Measurements from ENCODE around the gene NFIC.
"Not testable (repeated sequence)": the region's sequence is repeated elsewhere in the genome, so short reads cannot be mapped to it uniquely, and the experiment has no call there.

Gene NFIC

DNA sequence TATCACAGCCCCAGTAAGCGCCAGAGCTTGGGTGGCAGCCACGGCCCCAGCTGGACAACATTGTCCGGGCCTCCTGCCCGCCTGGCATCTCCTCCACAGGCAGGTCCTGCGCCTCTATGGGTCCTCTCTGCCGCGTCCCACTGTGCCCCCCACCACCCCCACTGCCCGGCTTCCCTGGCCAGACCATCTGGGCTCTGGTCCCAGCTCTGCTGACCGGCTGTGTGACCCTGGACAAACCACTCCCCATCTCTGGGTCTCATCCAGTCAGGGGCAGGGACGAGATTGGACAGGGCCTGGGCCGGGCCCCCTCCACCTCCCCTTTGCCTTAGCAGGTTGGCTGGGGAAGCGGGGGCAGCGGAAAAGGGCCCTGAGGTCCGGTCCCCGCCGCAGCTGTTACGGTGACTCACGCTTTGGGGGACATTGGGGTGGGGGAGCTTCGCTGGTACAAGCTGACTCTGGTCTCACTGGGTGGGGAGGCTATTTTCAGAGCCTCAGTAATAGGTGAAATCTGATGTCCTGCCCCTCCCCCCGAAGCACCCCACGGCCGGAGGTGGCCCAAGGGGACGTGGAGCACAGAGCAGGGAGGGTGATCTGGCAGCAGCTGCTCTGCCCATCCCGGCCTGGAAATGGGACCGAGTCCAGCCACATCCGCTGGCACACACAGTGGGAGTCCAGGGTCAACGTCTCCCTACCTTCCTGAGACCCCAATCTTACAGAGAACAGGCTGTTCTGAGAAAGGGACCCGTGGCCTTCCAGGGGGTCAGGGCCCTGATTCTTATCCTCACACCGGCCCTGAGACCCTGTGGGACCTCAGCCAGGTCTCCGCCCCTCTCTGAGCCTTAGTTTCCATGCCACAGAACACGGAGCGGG is 9.1 kb downstream of the NFIC start:
- no peak for DNase-seq

DNA sequence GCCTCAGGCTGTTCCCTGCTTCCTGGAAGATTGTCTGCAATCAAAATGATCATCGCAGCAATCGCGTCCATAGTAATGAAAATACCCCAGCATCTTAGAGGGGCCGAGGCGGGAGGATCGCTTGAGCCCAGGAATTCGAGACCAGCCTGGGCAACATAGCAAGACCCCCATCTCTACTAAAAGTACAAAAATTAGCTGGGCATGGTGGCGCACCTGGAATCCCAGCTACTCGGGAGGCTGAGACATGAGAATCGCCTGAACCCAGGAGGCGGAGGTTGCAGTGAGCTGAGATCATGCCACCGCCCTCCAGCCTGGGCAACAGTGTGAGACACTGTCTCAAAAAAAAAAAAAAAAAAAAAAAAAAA is 9.7 kb downstream of the NFIC start:
- not testable (repeated sequence) for DNase-seq

DNA sequence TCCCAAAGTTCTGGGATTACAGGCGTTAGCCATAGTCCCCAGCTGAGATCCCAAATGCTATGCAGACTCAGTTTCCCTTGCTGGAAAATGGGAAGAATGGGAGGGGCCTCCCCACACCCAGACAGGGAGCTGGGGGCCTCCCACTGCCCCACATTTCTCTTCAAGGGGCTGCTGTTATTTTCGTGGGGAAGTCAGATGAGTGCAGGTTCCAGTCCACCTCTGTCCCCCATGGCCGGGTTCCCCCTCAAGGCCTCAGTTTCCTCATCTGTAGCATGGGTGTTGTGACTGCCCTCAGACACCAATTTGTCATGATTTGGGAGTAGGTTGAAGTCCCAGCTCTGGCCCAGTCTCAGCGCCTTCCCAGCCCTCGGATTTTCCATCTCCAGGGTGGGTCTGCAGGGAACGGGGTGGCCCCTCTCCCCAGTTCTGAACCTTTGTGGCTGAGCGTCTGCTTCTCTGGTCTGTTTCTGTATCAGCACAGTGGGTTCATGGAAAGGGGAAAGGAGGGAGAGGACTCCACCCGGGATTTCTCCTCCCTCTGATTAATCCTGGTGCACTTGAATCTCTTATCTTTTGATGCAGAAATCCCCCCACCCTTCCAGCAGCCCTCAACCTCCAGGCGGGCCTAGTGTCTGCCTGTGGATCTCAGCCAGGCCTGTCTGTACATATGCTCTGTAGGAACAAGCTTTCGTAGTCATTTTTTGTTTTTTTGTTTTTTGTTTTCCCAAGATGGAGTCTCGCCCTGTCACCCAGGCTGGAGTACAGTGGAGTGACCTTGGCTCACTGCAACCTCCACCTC is 12.2 kb downstream of the NFIC start:
- no peak for DNase-seq

GRCh38 chr19:3380829-3381228 is 14.4 kb downstream of the NFIC start:
- DNase-seq, result no peak

GRCh38 chr19:3381701-3382372 is 15.5 kb downstream of the NFIC start:
- no peak for DNase-seq

DNA sequence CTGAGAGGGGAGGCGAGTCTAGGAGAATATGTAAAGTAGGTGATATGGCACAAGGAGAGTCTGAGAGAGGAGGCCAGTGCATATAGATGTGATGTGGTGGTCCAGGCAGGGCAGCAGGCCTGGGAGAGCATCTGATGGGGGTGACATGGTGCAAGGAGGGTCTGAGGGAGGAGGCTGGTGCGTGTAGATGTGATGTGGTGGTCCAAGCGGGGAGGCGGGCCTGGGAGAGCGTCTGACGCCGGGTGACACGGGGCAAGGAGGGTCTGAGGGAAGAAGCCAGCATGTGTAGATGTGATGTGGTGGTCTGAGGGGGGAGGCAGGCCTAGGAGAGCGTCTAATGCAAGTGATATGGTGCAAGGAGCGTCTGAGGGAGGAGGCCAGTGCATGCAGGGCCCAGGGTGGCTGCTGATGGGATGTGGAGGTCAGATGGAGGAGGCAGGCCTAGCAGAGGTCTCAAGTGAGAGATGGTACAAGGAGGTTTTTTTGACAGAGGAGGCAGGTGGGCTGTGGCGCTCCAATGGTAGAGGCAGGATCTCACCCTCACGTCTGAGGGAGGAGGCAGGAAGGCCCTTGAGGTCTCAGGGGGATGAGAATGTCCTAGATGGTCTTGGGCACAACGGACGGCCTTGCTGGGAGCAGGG is 16.2 kb downstream of the NFIC start:
- DNase-seq, result no peak

- DNase-seq, result no peak
Observed at GRCh38 chr19:3383121-3383722, 16.8 kb downstream of the NFIC start.

DNA sequence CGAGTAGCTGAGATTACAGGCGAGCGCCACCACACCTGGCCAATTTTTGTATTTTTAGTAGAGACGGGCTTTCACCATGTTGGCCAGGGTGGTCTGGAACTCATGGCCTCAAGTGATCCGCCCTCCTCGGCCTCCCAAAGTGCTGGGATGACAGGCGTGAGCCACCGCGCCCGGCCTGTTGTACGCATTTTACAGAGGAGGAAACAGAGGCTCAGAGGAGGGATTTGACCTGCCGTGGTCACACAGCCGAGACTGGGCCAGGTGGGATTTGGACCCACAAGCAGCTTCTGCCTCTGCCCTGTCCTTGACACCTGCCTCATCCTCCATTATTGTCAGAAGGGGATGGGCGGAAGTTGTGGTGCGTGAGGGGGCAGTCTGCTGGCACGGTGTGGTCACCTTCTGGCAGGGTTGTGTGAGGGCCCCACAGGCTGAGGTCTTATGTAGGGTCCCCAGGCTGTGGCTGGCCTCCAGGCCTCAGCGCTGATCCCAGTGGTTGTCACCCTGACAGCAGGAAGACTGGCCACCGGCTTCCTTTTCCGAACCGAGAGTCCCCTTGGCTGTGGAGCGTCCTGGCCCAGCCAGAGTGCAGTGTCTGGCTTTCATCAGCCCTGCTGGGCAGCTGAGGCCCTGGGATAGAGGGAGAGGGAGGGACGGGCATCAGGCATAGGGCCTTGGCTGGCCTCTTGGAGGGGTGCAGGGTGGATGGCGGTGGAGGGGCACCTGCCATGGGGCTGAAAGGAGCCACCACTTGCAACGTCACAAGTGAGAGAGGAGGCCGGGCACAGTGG is 20.3 kb downstream of the NFIC start:
- DNase-seq, result no peak

DNA sequence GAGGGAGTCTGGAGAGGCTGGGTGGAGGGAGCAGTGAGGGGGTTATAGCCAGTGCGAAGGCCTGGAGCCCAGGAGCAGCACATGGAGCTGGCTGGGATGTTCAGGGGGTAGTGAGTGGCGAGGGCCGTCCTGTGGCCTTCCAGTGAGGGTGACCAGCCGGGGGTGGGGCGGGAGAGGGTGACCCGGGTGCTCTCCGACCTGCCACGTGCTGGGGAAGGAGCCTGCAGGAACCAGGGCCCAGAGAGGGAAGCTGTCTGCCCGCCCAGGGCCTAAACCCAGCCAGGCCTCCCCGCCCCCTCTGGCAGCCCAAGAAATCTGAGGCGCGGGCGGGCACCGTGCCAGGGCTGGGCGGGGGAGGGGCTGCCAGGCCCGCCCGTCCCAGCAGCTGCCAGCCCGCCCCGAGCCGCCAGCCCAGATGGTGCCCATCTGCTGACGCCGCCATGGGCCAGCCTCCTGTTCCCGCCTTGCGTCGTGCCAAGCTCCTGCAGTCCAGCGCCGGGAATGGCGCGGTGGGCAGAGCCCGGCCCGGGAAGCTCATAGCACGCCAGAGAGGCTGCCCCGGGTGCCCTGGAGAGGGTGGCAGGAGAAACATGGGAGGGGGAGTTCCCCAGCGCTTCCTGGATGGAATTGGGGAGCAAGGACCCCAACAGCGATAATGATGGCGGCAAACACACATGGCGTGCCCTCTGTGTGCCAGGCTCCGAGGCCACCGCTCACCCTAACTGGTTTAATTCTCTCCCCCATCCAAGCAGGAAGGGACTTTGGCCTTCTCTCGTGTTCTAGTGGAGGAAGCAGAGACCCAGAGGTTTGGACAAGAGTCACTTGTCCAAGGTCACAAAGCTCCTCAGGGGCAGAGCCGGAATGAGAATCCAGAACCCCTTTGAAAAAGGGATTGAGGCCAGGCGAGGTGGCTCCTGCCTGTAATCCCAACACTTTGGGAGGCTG is 21.5 kb downstream of the NFIC start:
- no peak for DNase-seq

GRCh38 chr19:3389446-3389778 is 23.0 kb downstream of the NFIC start:
- no peak for DNase-seq

DNA sequence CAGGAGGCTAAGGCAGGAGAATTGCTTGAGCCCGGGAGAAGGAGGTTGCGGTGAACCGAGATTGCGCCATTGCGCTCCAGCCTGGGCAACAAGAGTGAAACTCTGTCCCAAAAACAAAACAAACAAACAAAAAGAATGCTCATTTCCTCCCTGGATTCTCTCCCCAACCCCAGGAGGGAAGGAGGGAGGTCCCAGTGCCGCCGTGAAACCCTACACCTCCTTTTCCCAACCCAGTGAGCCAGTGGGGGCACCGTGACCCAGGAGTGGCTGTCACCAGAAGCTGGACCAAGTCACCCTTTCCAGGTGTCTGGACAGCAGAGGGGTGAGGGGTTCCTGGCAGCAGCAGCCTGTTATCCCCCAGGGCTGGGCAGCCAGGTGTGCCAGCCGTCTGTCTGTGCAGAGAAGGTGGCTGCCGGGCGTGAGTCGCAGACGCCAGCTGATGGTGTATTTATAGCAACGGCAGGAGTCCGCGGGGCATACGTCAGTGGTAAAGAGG is 23.5 kb downstream of the NFIC start:
- DNase-seq, result no peak

DNA sequence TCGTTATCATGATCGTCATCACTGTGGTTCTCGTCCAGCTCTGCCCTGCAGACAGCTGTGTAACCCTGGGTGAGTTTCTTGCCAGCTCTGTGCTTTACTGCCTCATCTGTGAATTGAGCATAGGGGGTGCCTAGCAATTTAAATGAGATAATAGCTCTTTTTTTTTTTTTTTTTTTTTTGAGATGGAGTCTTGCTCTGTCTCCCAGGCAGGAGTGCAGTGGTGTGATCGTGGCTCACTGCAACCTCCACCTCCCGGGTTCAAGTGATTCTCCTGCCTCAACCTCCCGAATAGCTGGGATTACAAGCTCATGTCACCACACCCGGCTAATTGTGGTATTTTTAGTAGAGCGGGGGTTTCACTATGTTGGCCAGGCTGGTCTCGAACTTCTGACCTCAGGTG is 25.5 kb downstream of the NFIC start:
- DNase-seq, result not testable (repeated sequence)

GRCh38 chr19:3392480-3392879 is 26.1 kb downstream of the NFIC start:
- no peak for DNase-seq

- DNase-seq, result no peak
Observed at GRCh38 chr19:3396881-3397265, 30.5 kb downstream of the NFIC start.

DNA sequence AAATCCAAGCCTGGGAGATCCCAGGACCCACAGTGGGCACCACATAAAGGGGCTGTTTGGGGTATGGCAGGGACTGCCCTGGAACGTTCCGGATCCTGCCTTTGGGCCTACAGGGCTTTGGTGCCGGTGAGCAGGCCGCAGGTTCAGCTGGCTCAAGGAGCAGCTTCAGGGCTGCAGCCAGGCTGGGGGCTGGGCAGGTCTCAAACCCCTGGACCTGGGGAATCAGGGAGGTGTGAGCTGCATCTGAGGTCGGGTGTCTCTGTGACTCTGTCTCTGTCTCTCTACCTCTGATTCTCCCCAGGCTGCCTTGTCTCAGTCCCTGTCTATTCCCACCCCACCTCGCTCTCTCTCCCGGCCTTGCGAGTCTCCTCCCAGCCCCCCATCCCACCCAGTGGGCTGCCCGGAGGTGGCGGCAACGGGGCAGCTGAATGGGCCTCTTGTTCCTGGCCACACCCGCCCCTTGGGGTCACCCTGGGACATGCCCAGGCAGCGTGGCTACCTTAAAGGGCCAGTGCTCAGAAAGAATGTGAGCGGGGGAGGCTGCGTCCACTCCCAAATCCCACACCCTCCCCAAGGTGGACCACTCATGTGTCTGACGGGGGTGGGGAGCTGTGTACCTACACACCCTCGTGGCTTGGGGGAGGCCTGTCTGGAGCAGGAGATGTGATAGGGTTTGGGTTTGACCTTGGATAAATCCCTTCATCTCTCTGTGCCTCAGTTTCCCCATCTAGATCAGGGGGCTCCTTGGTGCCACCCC is 31.1 kb downstream of the NFIC start:
- DNase-seq, result no peak

- DNase-seq, result no peak
Observed at GRCh38 chr19:3398114-3398899, 31.9 kb downstream of the NFIC start.

GRCh38 chr19:3398900-3399278 is 32.5 kb downstream of the NFIC start:
- DNase-seq, result no peak

DNA sequence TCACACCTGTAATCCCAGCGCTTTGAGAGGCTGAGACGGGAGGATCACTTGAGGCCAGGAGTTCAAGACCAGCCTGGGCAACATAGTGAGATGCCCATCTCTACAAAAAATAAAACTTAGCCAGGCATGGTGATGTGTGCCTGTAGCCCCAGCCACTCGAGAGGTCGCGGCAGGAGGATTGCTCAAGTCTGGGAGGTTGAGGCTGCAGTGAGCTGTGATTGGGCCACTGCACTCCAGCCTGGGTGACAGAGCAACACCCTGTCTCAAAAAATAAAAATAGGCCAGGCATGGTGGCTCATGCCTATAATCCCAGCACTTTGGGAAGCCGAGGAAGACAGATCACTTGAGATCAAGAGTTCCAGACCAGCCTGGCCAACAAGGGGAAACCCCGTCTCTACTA is 32.9 kb downstream of the NFIC start:
- DNase-seq, result not testable (repeated sequence)

All from stimulated activated CD8-positive, alpha-beta memory T cell treated with anti-CD3 and anti-CD28 coated beads, Interleukin-4, amount 100 ng/mL, for 48 hours (primary cell).